HG03520 (cell line): ENCODE results near the gene AOC2.

Source experiments
- ATAC-seq: cut with Tn5 transposase; IDR thresholded peaks from one replicate; pipeline ENCODE4 v1.9.1; 2021; ENCODE audit warnings: mild to moderate bottlenecking, moderate library complexity; ENCODE audit not compliant: unreplicated experiment

AOC2 gene

GRCh38 chr17:42844271-42844670, at the start of gene AOC2:
TSS of gene AOC2 (plus strand) at chr17:42844580. CDS start at chr17:42844627, 47 bp downstream.
- no peak for ATAC-seq

GRCh38 chr17:42795061-42795460, 49.3 kb upstream of the AOC2 start:
- no peak for ATAC-seq

- ATAC-seq, result no peak
Measured at GRCh38 chr17:42795465-42795864, 48.9 kb upstream of the AOC2 start.

GRCh38 chr17:42796066-42796758, 48.2 kb upstream of the AOC2 start:
- no peak for ATAC-seq

GRCh38 chr17:42797067-42798007, 47.0 kb upstream of the AOC2 start:
- ATAC-seq, result no peak

GRCh38 chr17:42798011-42798382, 46.4 kb upstream of the AOC2 start:
- no peak for ATAC-seq

- ATAC-seq, result no peak
Measured at GRCh38 chr17:42798383-42799380, 45.7 kb upstream of the AOC2 start, which contains the start of the genes CNTD1 and COA3. TSS of gene CNTD1 (plus strand) at chr17:42798861. CDS start at chr17:42799068, 207 bp downstream. TSS of gene COA3 (minus strand) at chr17:42798704. CDS start at chr17:42798681, 23 bp downstream.

- no peak for ATAC-seq
Measured at GRCh38 chr17:42803074-42803883, 41.1 kb upstream of the AOC2 start.

- no peak for ATAC-seq
Measured at GRCh38 chr17:42804918-42805367, 39.4 kb upstream of the AOC2 start.

GRCh38 chr17:42806249-42806648, 38.1 kb upstream of the AOC2 start:
- no peak for ATAC-seq

GRCh38 chr17:42809250-42809649, 35.1 kb upstream of the AOC2 start:
- no peak for ATAC-seq

GRCh38 chr17:42814633-42815399, 29.6 kb upstream of the AOC2 start:
- ATAC-seq, result no peak

- no peak for ATAC-seq
Measured at GRCh38 chr17:42817866-42818265, 26.5 kb upstream of the AOC2 start.

GRCh38 chr17:42818379-42818778, 26.0 kb upstream of the AOC2 start:
- no peak for ATAC-seq

- no peak for ATAC-seq
Measured at GRCh38 chr17:42819939-42820535, 24.3 kb upstream of the AOC2 start.

- no peak for ATAC-seq
Measured at GRCh38 chr17:42821176-42821575, 23.2 kb upstream of the AOC2 start.

GRCh38 chr17:42827472-42827871, 16.9 kb upstream of the AOC2 start:
- ATAC-seq, result no peak

GRCh38 chr17:42830971-42831370, 13.4 kb upstream of the AOC2 start:
- no peak for ATAC-seq
